Heart right ventricle (tissue), 16 donors: ENCODE data around the gene TMEM259. TPM values are rescaled to one million over a fixed set of nuclear protein-coding genes. Genes with fewer than 3 reads are reported as not detected.
A peak's percentile ranks its signal among the peaks of the same experiment; 100 is the strongest.

Experiments
- ATAC-seq, 8 donors: fragments of 200-7000 bp; cut with Tn5 transposase; one replicate each; pipeline ENCODE4 v1.9.1; 2020; ENCODE audit warnings: mild to moderate bottlenecking in 8 of 8, moderate library complexity in 8 of 8, moderate number of reproducible peaks in 1 of 8
- DNase-seq, 2 donors: peaks; one replicate each; pipeline ENCODE4 v3.0.0-alpha.2; 2020
- H3K27ac ChIP-seq, 10 donors: fragments of 200-600 bp; sonication (generic) in 2 of 10; one replicate each; pipeline versions ENCODE4 v1.5.0 to v1.8.0; 2020 to 2022; ENCODE audit warnings: mild to moderate bottlenecking in 3 of 10
- H3K27me3 ChIP-seq, 7 donors: fragments of 200-600 bp; one replicate each; pipeline ENCODE4 v1.8.0; 2021 to 2022; ENCODE audit warnings: mild to moderate bottlenecking in 2 of 7
- H3K36me3 ChIP-seq, 9 donors: fragments of 200-600 bp; sonication (generic) in 1 of 9; one replicate each; pipeline versions ENCODE4 v1.5.0 to v1.8.0; 2020 to 2022; ENCODE audit warnings: mild to moderate bottlenecking in 2 of 9
- H3K4me1 ChIP-seq, 9 donors: fragments of 200-600 bp; sonication (generic) in 1 of 9; one replicate each; pipeline versions ENCODE4 v1.5.0 to v1.8.0; 2020 to 2022; ENCODE audit warnings: mild to moderate bottlenecking in 4 of 9
- H3K4me3 ChIP-seq, 10 donors: fragments of 200-600 bp; sonication (generic) in 2 of 10; one replicate each; pipeline versions ENCODE4 v1.5.0 to v1.8.0; 2020 to 2022; ENCODE audit warnings: mild to moderate bottlenecking in 7 of 10, moderate library complexity in 2 of 10
- H3K9me3 ChIP-seq, 11 donors: fragments of 200-600 bp in 10 of 11; sonication (generic) in 2 of 11; one replicate each; pipeline versions ENCODE4 v1.5.0 to v1.8.0; 2013 to 2022; ENCODE audit warnings: mild to moderate bottlenecking in 2 of 11, control low read depth in 1 of 11, moderate library complexity in 1 of 11
- WGBS, 2 donors: extraction: QIAGEN DNeasy Blood & Tissue Kit; methylation state at CpG; one replicate each; pipeline ENCODE4 v1.1.7; 2013; ENCODE audit warnings: inconsistent platforms in 1 of 2; 5-methylcytosine and 5-hydroxymethylcytosine counted together
- intact Hi-C, 10 donors: fragments of 100-400 bp; cut with DNase I; formaldehyde crosslinking; loops; one replicate each; pipeline versions ENCODE4 v1.11.1 to v1.14.2; 2022
- polyA plus RNA-seq, 2 donors: library from polyadenylated mRNA; stranded (reverse); fragments of 200-250 nt; gene quantifications; one replicate each; pipeline ENCODE4 v1.2.3, GENCODE V29; 2013
- total RNA-seq, 10 donors: library from RNA; stranded (reverse); fragmentation: NEBNext Ultra II Directional in 3 of 10; extraction: Animal tissue kit (Norgen Biotek cat#: 25700) in 3 of 10; gene quantifications; one replicate each; pipeline versions ENCODE4 v1.2.1 to v1.2.4, GENCODE V29; 2021 to 2023
- TF ChIP-seq, protein P1 (sequence below), 9 donors: fragments of 200-600 bp; sonication (generic) in 2 of 9; IDR thresholded peaks; one replicate each; pipeline versions ENCODE4 v1.5.0 to v1.8.0; 2021 to 2022; ENCODE audit warnings: antibody characterized with exemption in 9 of 9, mild to moderate bottlenecking in 5 of 9, moderate library complexity in 1 of 9
- donor health status: Arrhythmogenic right ventricular cardiomyopathy.
- donor health status: ischemic (EF 13 %, LVEDD 7.1; RV severe dilation, severe dysfunction).
- donor health status: healthy with polysubstance abuse.
- donor health status: DM: no; HTN: yes; CAD: no.
- donor health status: DM: no; HTN: no; CAD: no.
- donor health status: ischemic (EF 25% LVEDD 6.9; RV normal size, moderate dysfunction).
- donor health status: ischemic (EF 25% LVEDD 5.7; RV mildly dilated, moderate dysfunction).
- donor health status: healthy.
- donor health status: DM: yes; HTN: yes; CAD: no.
- donor health status: Ischemic cardiomyopathy.
- donor health status: ischemic (EF 35%, LVEDD 5.7; RV mildly dilated, moderate dysfunction).
- donor health status: nonischemic (EF 11% LVEDD 7.7; RV severe dilation, severe dysfunction).
- donor health status: DM: yes; HTN: yes; CAD: no.
- donor health status: PGD.
- donor health status: ischemic (EF 29% LVEDD 5.4; RV normal size, mild dysfunction).
- donor health status: nonischemic (EF 23%, LVEDD 6.1; RV moderate dilation, normal function).

TMEM259 gene
- total and polyA plus RNA-seq, 12 donors, result 94.3 to 289 (median 114) TPM

DNA sequence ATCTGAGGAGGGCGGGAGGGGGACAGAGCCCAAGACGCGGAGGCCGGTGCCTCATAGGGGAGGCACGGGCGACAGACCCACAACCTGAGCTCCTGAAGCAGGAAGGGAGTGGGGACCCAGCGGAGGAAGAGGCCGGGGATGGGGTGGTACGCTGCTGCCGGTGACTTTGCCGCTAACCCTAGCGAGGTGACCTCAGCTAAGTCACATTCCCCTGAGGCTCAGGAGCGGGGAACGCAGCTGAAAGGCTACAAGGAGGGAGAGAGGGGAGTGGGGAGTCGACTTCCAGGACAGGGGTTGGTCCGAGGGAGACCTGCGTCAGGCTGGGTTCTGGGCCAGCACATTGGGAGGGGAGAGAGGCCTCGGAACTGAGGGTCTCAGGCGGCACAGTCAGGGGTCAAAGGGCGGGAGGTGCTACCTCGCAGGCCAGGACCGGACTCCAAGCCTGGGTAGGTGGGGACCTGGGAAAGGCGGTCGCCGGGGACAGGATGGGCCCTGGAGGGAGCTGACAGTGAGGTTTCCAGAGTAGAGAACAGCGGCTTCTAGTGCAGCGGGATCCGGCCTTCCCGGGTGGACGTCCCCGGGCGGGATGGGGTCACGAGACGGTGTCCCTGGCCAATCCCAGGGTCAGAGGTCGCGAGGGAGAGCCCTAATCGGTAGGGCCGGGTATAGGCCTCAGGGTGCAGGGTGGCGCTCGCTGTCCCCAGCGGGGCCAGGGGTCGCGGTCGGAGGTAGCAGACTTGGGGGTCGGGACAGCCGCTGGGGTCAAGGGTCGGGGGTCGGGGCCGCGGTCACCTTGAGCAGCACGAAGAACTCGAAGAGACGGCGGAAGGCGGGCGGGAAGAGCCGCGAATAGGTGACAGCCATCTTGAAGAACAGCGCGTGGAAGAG lies 699 bp downstream of the TMEM259 start:
- Histone ChIP-seq H3K4me1 (peaks cover 48 to 73% (median 64%) of the 10 kb centered on the region in 9 donors), H3K9me3 (no peaks in the 10 kb centered on the region), H3K4me3 (peak overlapping the region; percentile 54 to 91 (median 78)), H3K27ac (peak overlapping the region; percentile 86 to 97 (median 92)), H3K27me3 (no peaks in the 10 kb centered on the region), H3K36me3 (peaks cover 0 to 11% (median 0%) of the 10 kb centered on the region in 9 donors)
- intact Hi-C loops, result loop anchor here in 5 of 10 donors (2.0 to 5.0 kb wide), 3 partner anchors 77 to 83 kb away; partner anchors contain the start of genes GPX4 (in 4 of the 5) and POLR2E (in 1 of the 5)
- peak in 1 of 8 donors; percentile 5 for ATAC-seq
- TF ChIP-seq, protein P1, sequence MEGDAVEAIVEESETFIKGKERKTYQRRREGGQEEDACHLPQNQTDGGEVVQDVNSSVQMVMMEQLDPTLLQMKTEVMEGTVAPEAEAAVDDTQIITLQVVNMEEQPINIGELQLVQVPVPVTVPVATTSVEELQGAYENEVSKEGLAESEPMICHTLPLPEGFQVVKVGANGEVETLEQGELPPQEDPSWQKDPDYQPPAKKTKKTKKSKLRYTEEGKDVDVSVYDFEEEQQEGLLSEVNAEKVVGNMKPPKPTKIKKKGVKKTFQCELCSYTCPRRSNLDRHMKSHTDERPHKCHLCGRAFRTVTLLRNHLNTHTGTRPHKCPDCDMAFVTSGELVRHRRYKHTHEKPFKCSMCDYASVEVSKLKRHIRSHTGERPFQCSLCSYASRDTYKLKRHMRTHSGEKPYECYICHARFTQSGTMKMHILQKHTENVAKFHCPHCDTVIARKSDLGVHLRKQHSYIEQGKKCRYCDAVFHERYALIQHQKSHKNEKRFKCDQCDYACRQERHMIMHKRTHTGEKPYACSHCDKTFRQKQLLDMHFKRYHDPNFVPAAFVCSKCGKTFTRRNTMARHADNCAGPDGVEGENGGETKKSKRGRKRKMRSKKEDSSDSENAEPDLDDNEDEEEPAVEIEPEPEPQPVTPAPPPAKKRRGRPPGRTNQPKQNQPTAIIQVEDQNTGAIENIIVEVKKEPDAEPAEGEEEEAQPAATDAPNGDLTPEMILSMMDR (IDR thresholded peaks at IDR 0.05), result no peak
- WGBS, 2 donors, result 1 to 2% methylated on average over 53 to 60 of the region's 60 CpGs
- peak in 1 of 2 donors; percentile 54 for DNase-seq

DNA sequence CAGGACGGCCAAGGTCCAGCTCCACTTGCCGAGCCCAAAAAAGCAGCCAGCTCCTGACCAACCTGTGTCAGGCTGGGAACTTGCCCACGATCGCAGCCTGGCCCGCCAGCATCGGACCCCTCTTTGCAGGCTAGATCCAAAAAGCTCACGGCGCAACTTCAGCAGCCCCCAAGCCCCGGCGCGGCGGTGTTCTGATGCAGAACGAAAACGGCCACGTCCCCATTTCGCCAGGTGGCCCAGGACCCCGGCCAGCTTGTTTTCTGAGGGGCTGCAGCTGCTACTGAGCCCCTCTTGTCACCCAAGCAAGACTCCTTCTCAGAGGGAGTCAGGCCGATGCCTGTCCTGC lies 1.3 kb downstream of the TMEM259 start:
- intact Hi-C loops, result no loop called here
- peaks cover 53 to 79% (median 71%) of the 10 kb centered on the region in 9 donors for H3K4me1 ChIP-seq
- WGBS, 2 donors, result 61 to 67% methylated on average over 18 of the region's 18 CpGs
- H3K4me3 ChIP-seq, result peak overlapping the region; percentile 54 to 91 (median 78)
- DNase-seq, result peak in 1 of 2 donors; percentile 22
- TF ChIP-seq, protein P1 (IDR thresholded peaks at IDR 0.05), result no peak
- H3K9me3 ChIP-seq, result no peaks in the 10 kb centered on the region
- peak overlapping the region in 8 of 10 donors; percentile 89 to 97 (median 92) for H3K27ac ChIP-seq
- H3K27me3 ChIP-seq, result no peaks in the 10 kb centered on the region
- H3K36me3 ChIP-seq, result peaks cover 0 to 17% (median 0%) of the 10 kb centered on the region in 9 donors
- no peak for ATAC-seq

DNA sequence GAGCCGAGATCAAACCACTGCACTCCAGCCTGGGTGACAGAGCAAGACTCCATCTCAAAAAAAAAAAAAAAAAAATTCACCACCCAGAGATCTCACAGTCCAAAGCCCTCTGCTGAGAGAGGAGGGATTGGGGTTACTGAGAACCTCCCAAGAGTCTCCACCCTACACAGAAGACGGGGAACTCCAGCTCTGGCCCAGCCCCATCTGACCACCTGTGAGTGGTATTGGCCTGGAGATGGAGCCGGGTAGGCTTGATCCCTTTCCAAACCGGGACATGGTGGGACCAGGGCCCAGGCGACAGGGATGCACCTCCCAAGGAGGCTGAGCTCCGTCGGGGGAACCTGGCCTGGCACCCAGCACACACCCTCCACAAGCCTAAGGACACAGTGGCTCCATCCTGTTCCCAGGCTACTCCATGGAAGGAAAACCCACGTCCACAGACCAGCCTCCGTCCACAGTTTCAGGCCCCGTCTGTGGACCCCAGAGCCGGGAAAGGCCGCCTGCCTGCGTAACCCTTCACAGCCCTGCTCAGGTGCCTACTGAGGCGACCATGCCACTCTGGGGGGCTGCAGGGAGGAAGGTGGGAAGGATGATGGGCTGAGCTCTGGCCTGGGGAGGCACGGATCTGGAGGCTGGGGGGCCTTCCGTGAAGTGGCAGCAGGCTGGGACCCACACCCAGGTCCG lies 1.8 kb downstream of the TMEM259 start:
- intact Hi-C loops, result no loop called here
- TF ChIP-seq, protein P1 (IDR thresholded peaks at IDR 0.05), result no peak
- ATAC-seq (no peak), DNase-seq (peak in 1 of 2 donors; percentile 15)
- no peaks in the 10 kb centered on the region for H3K27me3 ChIP-seq
- H3K36me3 ChIP-seq, result peaks cover 0 to 22% (median under 1%) of the 10 kb centered on the region in 9 donors
- H3K4me1 ChIP-seq, result peaks cover 53 to 82% (median 71%) of the 10 kb centered on the region in 9 donors
- H3K27ac ChIP-seq, result peak overlapping the region in 7 of 10 donors; percentile 11 to 97 (median 94)
- H3K4me3 ChIP-seq, result peak overlapping the region in 9 of 10 donors; percentile 70 to 91 (median 81)
- WGBS, 2 donors, result 42 to 44% methylated on average over 17 of the region's 17 CpGs
- H3K9me3 ChIP-seq, result no peaks in the 10 kb centered on the region

DNA sequence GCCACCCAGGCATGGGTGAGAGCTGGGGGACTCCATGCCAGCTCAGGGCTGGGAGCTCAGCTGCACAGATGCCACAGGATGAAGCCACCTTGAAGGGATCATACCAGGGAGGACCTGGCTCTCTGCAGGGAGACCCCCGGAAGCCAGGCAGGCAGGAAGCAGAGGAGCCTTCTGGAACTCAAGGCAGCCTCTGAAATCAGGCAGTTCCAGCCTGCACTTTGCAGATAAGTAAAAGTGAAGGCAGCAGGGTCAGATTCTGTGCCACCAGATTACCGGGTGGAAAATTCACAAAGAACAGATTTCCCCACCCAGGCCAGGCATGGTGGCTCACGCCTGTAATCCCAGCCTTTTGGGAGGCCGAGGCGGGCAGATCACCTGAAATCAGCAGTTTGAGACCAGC lies 2.5 kb downstream of the TMEM259 start:
- TF ChIP-seq, protein P1 (IDR thresholded peaks at IDR 0.05), result no peak
- Histone ChIP-seq H3K36me3 (peaks cover 0 to 29% (median 8%) of the 10 kb centered on the region in 9 donors), H3K9me3 (no peaks in the 10 kb centered on the region), H3K27me3 (no peaks in the 10 kb centered on the region), H3K4me3 (peak overlapping the region in 1 of 10 donors; percentile 71), H3K27ac (peak overlapping the region in 1 of 10 donors; percentile 39), H3K4me1 (peaks cover 53 to 84% (median 71%) of the 10 kb centered on the region in 9 donors)
- no peak for ATAC-seq
- DNase-seq, result no peak
- WGBS, 2 donors, result 69% methylated on average over 5 of the region's 5 CpGs
- intact Hi-C loops, result no loop called here
